DND-41 (cell line): Measurements from ENCODE around the gene LNX1.

Source experiments
- ATAC-seq: fragments of 200-7000 bp; cut with Tn5 transposase; 3 replicates; pipeline ENCODE4 v1.9.1; 2021; ENCODE audit warnings: low read depth; ENCODE audit not compliant: insufficient read depth
- DNase-seq: peaks from one replicate; pipeline ENCODE4 v3.0.0-alpha.2; 2020
- H2AFZ ChIP-seq: 2 replicates; pipeline ENCODE4 v1.6.0; 2012; ENCODE audit warnings: low read depth, low read length
- H3K27ac ChIP-seq: 2 replicates; pipeline ENCODE4 v1.5.1; 2012; ENCODE audit warnings: low read length, inconsistent platforms
- H3K27me3 ChIP-seq: fragments of 200-600 bp; sonication (generic); 2 replicates; pipeline ENCODE4 v1.6.0; 2012; ENCODE audit warnings: low read length, mild to moderate bottlenecking, inconsistent platforms; ENCODE audit not compliant: insufficient read depth, poor library complexity
- H3K36me3 ChIP-seq: 2 replicates; pipeline ENCODE4 v1.5.1; 2012; ENCODE audit warnings: low read length, inconsistent platforms; ENCODE audit not compliant: insufficient read depth
- H3K4me1 ChIP-seq: 2 replicates; pipeline ENCODE4 v1.5.1; 2012; ENCODE audit warnings: mild to moderate bottlenecking, low read length; ENCODE audit not compliant: insufficient read depth
- H3K4me2 ChIP-seq: 2 replicates; pipeline ENCODE4 v1.6.0; 2012; ENCODE audit warnings: mild to moderate bottlenecking, moderate library complexity, low read length, inconsistent platforms; ENCODE audit not compliant: insufficient read depth
- H3K4me3 ChIP-seq, 2 experiments: fragments of 200-600 bp in 1 of 2; shearing (Covaris generic) in 1 of 2; 2 replicates each; pipeline ENCODE4 v1.5.1; 2012 to 2016; ENCODE audit warnings: inconsistent platforms in 2 of 2, low read length in 2 of 2, mild to moderate bottlenecking in 2 of 2, low read depth in 1 of 2, moderate library complexity in 1 of 2
- H3K79me2 ChIP-seq: 2 replicates; pipeline ENCODE4 v1.6.0; 2012; ENCODE audit warnings: low read length, inconsistent platforms; ENCODE audit not compliant: insufficient read depth
- H3K9ac ChIP-seq: 2 replicates; pipeline ENCODE4 v1.6.0; 2012; ENCODE audit warnings: low read depth, mild to moderate bottlenecking, inconsistent platforms, low read length, moderate library complexity
- H3K9me3 ChIP-seq: 2 replicates; pipeline ENCODE4 v1.5.1; 2012; ENCODE audit warnings: low read length, moderate library complexity, mild to moderate bottlenecking, inconsistent platforms; ENCODE audit not compliant: insufficient read depth, severe bottlenecking
- H4K20me1 ChIP-seq: 2 replicates; pipeline ENCODE4 v1.6.0; 2012; ENCODE audit warnings: low read length; ENCODE audit not compliant: insufficient read depth
- EZH2 ChIP-seq: IDR thresholded peaks from 3 replicates; pipeline ENCODE4 v1.6.1; 2012; ENCODE audit warnings: borderline replicate concordance, low read depth, mild to moderate bottlenecking, moderate library complexity, low read length, inconsistent platforms; ENCODE audit not compliant: severe bottlenecking
- TF ChIP-seq, protein P1 (sequence below): IDR thresholded peaks from 2 replicates; pipeline ENCODE4 v1.5.1; 2012; ENCODE audit warnings: borderline replicate concordance, low read length, moderate library complexity, mild to moderate bottlenecking; ENCODE audit not compliant: poor library complexity, severe bottlenecking; ENCODE audit errors: extremely low read depth

LNX1 gene

GRCh38 chr4:53616219-53616618 lies 24.9 kb upstream of the LNX1 start:
- no peaks in the 10 kb centered on the region for H4K20me1 ChIP-seq
- H3K27ac ChIP-seq, result no peak overlapping the region
- no peaks in the 10 kb centered on the region for H3K9me3 ChIP-seq
- H3K4me2 ChIP-seq, result no peak overlapping the region
- no peaks in the 10 kb centered on the region for H3K36me3 ChIP-seq
- H3K79me2 ChIP-seq, result no peaks in the 10 kb centered on the region
- H3K27me3 ChIP-seq, result no peaks in the 10 kb centered on the region
- no peak overlapping the region for H3K4me3 ChIP-seq
- no peaks in the 10 kb centered on the region for H3K4me1 ChIP-seq
- TF ChIP-seq, protein P1, sequence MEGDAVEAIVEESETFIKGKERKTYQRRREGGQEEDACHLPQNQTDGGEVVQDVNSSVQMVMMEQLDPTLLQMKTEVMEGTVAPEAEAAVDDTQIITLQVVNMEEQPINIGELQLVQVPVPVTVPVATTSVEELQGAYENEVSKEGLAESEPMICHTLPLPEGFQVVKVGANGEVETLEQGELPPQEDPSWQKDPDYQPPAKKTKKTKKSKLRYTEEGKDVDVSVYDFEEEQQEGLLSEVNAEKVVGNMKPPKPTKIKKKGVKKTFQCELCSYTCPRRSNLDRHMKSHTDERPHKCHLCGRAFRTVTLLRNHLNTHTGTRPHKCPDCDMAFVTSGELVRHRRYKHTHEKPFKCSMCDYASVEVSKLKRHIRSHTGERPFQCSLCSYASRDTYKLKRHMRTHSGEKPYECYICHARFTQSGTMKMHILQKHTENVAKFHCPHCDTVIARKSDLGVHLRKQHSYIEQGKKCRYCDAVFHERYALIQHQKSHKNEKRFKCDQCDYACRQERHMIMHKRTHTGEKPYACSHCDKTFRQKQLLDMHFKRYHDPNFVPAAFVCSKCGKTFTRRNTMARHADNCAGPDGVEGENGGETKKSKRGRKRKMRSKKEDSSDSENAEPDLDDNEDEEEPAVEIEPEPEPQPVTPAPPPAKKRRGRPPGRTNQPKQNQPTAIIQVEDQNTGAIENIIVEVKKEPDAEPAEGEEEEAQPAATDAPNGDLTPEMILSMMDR, result no peak
- no peak for TF ChIP-seq EZH2
- no peak for ATAC-seq
- DNase-seq, result no peak
- H3K9ac ChIP-seq, result no peak overlapping the region
- H2AFZ ChIP-seq, result no peak overlapping the region

- Histone ChIP-seq H2AFZ (no peak overlapping the region), H3K79me2 (no peaks in the 10 kb centered on the region), H3K9ac (no peak overlapping the region), H3K27me3 (no peaks in the 10 kb centered on the region), H3K4me3 (no peak overlapping the region), H4K20me1 (no peaks in the 10 kb centered on the region), H3K36me3 (no peaks in the 10 kb centered on the region), H3K9me3 (no peaks in the 10 kb centered on the region), H3K4me2 (no peak overlapping the region), H3K27ac (no peak overlapping the region), H3K4me1 (no peaks in the 10 kb centered on the region)
- DNase-seq, result no peak
- TF ChIP-seq, protein P1, result peak; percentile 10
- TF ChIP-seq EZH2, result no peak
- no peak for ATAC-seq
These were observed 23.3 kb upstream of the LNX1 start for GRCh38 chr4:53614591-53614990.

DNA sequence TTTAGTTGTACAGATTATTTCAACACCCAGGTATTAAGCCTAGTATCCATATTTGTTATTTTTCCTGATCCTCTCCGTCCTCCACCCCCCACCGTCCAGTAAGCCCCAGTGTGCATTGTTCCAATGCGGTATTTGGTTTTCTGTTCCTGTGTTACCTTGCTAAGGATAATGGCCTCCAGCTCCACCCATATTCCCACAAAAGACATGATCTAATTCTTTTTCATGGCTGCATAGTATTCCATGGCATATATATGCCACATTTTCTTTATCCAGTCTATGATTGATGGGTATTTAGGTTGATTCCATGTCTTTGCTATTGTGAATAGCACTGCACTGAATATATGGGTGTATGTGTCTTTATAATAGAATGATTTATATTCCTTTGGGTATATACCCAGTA lies 22.1 kb upstream of the LNX1 start:
- H3K36me3 ChIP-seq, result no peaks in the 10 kb centered on the region
- no peaks in the 10 kb centered on the region for H3K79me2 ChIP-seq
- no peak overlapping the region for H2AFZ ChIP-seq
- no peak overlapping the region for H3K9ac ChIP-seq
- H3K27me3 ChIP-seq, result no peaks in the 10 kb centered on the region
- ATAC-seq, result no peak
- DNase-seq, result no peak
- TF ChIP-seq EZH2, result no peak
- TF ChIP-seq, protein P1, result no peak
- no peaks in the 10 kb centered on the region for H4K20me1 ChIP-seq
- no peak overlapping the region for H3K4me3 ChIP-seq
- no peaks in the 10 kb centered on the region for H3K9me3 ChIP-seq
- no peaks in the 10 kb centered on the region for H3K4me1 ChIP-seq
- no peak overlapping the region for H3K27ac ChIP-seq
- no peak overlapping the region for H3K4me2 ChIP-seq

DNA sequence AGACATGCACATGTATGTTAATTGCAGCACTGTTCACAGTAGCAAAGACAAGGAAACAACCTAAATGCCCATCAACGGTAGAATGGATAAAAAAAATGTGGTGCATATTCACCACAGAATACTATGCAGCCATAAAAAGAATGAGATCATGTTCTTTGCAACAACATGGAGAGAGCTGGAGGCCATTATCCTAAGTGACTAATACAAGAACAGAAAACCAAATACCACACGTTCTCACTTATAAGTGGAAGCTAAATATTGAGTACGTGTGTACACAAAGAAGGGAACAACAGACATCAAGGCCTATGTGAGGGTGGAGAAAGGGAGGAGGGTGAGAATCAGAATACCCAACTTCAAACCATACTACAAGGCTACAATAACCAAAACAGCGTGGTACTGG lies 17.4 kb upstream of the LNX1 start:
- Histone ChIP-seq H3K4me3 (no peak overlapping the region), H3K27ac (no peak overlapping the region)
- DNase-seq, result no peak

More for the DNA sequence above, 17.4 kb upstream of the LNX1 start:
- Histone ChIP-seq H3K9ac (no peak overlapping the region), H2AFZ (no peak overlapping the region), H4K20me1 (no peaks in the 10 kb centered on the region), H3K9me3 (no peaks in the 10 kb centered on the region), H3K36me3 (no peaks in the 10 kb centered on the region), H3K4me1 (no peaks in the 10 kb centered on the region), H3K79me2 (no peaks in the 10 kb centered on the region), H3K27me3 (no peaks in the 10 kb centered on the region), H3K4me2 (no peak overlapping the region)
- ATAC-seq, result no peak
- TF ChIP-seq, protein P1, result no peak
- TF ChIP-seq EZH2, result no peak
